DMS53 treated with DMSO at 0.1 percent for 48 hours (cell line): ENCODE measurements around the gene SPTBN1.

Source experiments
- DNase-seq: peaks from one replicate; lab custom pipeline; 2025; ENCODE audit not compliant: unreplicated experiment; lab: John Stamatoyannopoulos, UW

The SPTBN1 gene

GRCh38 chr2:54570925-54571694 is 115.0 kb downstream of the SPTBN1 start:
- DNase-seq: peak; percentile 38

- DNase-seq: peak; percentile 52
Observed at GRCh38 chr2:54572262-54572635, 116.1 kb downstream of the SPTBN1 start.

DNA sequence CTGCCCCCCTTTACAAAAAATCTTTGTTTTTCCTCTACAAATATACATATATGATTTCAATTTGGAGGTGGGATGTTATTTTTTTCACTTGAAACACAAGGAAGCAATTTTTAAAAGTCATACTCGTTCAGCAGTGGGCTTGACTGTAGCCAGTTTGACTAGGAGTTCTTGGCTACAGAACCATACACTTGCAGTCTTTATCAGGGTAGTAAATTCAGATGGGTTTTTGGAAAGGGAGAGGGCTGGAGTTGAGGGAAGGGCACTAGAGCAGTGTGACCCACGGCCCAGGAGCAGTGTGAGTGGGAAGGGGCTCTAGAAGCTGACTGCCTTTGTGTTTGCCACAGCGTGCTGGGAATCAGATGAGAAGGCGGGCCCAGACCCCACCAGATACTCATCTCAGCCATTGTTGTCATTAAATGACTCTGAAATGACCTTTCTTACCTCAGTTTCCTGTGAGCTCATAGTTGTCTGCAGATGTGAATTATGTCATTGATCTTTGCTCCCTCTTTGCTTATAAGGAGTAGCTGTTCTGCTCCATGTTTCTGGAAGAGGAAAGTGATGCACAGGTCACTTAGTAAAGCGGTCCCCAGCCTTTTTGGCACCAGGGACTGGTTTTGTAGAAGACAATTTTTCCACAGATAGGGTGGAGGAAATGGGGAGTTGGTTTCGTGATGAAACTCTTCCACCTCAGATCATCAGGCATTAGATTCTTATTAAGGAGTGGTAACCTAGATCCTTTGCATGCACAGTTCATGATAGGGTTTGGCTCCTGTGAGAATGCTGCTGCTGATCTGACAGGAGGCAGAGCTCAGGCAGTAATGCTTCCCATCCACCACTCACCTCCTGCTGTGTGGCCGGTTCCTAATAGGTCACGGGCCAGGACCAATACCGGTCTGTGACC is 116.8 kb downstream of the SPTBN1 start:
- no peak for DNase-seq

GRCh38 chr2:54573537-54573919 is 117.4 kb downstream of the SPTBN1 start:
- no peak for DNase-seq

GRCh38 chr2:54574107-54574859 is 118.2 kb downstream of the SPTBN1 start:
- DNase-seq: no peak

DNA sequence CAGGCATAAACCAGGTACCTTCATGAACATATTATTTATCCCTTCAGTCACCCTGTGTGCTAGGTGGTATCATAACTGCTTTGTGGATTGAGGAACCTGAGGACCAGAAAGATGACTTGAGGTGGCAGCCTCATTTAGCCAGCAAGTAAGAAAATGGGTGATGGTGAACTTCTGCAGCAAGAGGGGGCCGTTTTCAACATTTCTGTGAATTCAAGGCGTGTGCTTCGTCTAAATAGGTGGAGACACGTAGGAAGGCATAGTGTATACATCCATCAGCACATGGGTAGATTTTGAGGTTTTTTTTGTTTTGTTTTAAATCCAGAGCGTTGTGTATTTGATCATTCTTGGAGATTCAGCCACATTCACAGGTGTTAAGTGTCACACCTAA is 118.7 kb downstream of the SPTBN1 start:
- DNase-seq: no peak

- no peak for DNase-seq
Observed at GRCh38 chr2:54575379-54575888, 119.3 kb downstream of the SPTBN1 start.

GRCh38 chr2:54577035-54577434 is 120.9 kb downstream of the SPTBN1 start:
- peak; percentile 27 for DNase-seq

- no peak for DNase-seq
Observed at GRCh38 chr2:54577944-54578647, 122.0 kb downstream of the SPTBN1 start.

GRCh38 chr2:54578648-54579045 is 122.5 kb downstream of the SPTBN1 start:
- DNase-seq: no peak

DNA sequence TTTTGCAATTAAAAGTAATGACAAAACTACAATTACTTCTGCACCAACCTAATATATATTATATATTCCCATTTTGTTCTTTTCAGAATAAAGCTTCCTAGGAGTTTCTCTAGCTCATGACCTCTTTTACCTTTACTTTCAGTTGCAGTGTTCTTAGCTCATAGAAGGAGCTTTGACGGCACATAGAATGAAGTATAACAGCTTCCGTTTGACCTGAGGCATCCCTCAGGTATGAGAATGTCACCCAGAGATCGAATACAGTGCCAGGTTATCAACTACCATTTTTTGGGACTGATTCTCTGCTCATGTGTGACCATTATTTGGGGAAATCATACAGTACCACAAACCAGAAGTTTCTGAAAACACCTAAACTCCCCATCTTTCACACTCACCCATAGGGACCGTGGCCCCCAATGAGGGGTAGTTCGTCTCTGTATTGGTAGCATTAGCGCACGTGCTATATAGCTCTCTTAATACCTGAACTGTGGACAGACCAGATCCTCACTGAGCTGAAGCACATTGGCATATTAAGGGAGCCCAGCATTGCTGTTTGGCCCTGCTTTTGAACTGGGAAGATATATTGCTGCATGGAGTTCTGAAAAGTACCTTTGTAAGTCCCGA is 123.0 kb downstream of the SPTBN1 start:
- DNase-seq: no peak

GRCh38 chr2:54579682-54580620 is 123.8 kb downstream of the SPTBN1 start:
- DNase-seq: peak; percentile 79

DNA sequence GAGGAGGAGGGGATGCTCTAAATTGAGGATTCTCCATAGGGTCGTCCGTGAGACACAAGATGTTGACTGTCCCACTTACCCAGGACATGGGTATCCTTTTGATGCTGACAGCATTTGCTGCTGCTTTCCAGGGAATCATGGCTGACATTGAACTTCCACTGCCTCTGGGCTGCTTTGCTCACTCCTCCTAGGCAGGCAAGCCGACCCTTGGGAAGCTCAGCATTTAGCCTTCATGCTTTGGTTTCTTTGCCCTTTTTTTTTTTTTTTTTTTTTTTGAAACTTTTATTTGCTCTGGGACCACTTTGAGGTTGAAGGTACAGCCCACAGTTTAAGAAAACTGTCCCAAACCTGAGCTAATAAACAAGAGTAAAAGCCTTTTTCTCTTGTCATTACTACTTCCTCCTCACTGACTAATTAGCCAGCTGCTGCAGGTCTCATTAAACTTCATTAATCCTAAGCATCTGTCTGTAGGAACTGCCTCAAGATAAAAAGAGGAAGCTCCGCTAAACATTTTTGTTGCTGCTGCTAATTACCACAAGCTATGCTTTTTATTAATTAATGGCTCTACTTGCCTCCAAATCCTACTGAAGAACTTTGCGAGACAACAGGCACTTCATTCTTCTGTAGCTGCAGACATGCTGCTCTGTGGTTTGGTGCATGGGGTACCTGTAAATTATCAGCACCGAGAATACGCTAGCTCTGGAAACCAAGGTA is 125.4 kb downstream of the SPTBN1 start:
- DNase-seq: no peak

GRCh38 chr2:54582987-54583386 is 126.9 kb downstream of the SPTBN1 start:
- DNase-seq: no peak

DNA sequence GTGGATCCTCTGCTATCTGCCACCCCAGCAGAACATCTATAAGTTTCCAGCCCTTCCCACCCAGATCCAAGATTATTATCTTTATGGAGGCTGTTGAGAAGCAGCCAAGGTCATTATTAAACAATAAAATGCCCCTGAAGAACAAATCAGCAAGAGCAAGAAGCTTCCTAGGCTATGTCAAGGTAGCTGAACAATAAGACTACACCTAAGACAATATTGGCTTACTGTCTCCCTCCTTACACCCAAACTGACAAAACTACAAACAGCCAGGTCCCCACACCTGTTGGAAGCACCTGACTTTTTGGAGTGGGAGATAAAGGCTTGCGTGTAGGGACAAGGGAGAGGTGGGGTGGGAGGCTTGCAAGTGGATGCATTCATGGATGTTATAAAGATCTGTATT is 128.5 kb downstream of the SPTBN1 start:
- no peak for DNase-seq

DNA sequence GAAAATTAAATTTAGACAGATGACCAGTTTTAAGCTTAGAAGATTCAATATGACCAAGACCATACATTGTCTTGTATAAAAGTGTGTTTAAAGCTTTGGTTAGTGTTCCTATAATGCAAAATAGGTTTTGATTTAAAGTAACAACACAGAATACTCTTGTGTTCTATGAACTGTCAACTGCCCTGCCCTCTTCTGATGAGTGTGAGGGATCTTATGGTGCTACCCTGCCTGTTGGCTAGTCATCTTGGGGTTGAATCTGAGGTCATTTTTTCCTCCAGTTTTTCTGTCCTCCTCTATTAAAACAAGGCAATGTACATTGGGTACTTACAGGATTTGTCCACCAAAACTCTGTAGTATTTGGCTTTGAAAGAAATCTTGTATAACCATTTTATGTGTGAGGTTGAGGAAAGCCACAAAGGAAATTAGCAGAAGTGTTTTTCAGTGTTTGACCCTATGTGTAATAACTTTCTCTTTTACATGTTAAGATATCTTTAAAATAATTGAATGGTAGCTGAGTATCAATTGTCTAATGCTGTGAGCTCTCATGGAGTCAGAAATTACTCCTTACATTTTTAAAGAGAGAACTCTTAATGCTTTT is 129.1 kb downstream of the SPTBN1 start:
- DNase-seq: no peak

- DNase-seq: no peak
Observed at GRCh38 chr2:54586062-54586461, 129.9 kb downstream of the SPTBN1 start.

DNA sequence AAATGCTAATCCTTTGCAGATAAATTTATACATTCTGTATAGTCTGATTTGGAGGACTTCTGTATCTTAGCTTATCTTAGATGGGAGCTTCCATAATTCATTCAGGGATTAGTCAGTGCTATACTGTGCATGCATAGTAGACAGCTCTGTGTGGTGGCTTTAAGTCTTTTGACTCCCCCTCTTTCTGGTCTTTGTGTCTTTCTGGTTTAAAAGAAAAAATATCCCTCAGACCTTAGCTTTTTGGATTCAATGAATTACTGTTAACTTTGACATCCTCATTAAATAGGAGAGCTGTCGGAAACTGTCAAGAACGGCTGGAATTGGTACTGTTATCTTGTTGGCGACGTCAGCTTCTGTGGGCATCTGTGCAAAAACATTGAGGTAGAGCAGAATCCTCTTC is 130.4 kb downstream of the SPTBN1 start:
- DNase-seq: no peak
